Thyroid gland (tissue), 4 donors: ENCODE measurements around the gene KLHL17. TPM values are rescaled to one million over a fixed set of nuclear protein-coding genes. Genes with fewer than 3 reads are reported as not detected.

Experiments
- DNase-seq, 2 donors: peaks; one replicate each; pipeline ENCODE4 v3.0.0-alpha.2; 2019
- H3K27ac ChIP-seq, 3 donors: fragments of 200-600 bp; sonication (generic); 1 replicate in 2 of 3; 2 replicates in 1 of 3; pipeline ENCODE4 v1.5.1; 2016 to 2019; ENCODE audit warnings: mild to moderate bottlenecking in 1 of 3, moderate library complexity in 1 of 3
- H3K27me3 ChIP-seq: fragments of 200-600 bp; sonication (generic); one replicate; pipeline ENCODE4 v1.5.1; 2019
- H3K36me3 ChIP-seq, 2 donors: fragments of 200-600 bp; sonication (generic); one replicate each; pipeline ENCODE4 v1.5.1; 2016 to 2019
- H3K4me1 ChIP-seq, 2 donors: fragments of 200-600 bp; sonication (generic); one replicate each; pipeline ENCODE4 v1.5.1; 2017 to 2019
- H3K4me3 ChIP-seq, 3 donors: fragments of 200-600 bp; sonication (generic); replicated peaks in 1 of 3; 1 replicate in 2 of 3; 2 replicates in 1 of 3; pipeline ENCODE4 v1.5.1; 2016; ENCODE audit warnings: mild to moderate bottlenecking in 1 of 3
- H3K9me3 ChIP-seq: fragments of 200-600 bp; sonication (generic); one replicate; pipeline ENCODE4 v1.5.1; 2017
- POLR2A ChIP-seq, 2 donors: fragments of 450-650 bp; IDR thresholded peaks; one replicate each; pipeline ENCODE4 v1.6.1; 2017; ENCODE audit warnings: antibody characterized with exemption in 2 of 2, mild to moderate bottlenecking in 2 of 2, moderate library complexity in 1 of 2
- WGBS, 2 donors: methylation state at CpG; one replicate each; pipeline ENCODE4 v1.1.5; 2017; 5-methylcytosine and 5-hydroxymethylcytosine counted together
- intact Hi-C: fragments of 100-400 bp; cut with DNase I; formaldehyde crosslinking; loops from one replicate; pipeline ENCODE4 v1.15.1; 2023
- total RNA-seq, 4 donors: library from RNA; depleted of rRNA; stranded (reverse); fragments of >200 nt; gene quantifications; one replicate each; pipeline ENCODE4 v1.2.3, GENCODE V29; 2016
- TF ChIP-seq, protein P1 (sequence below), 6 experiments: fragments of 200-600 bp in 3 of 6; fragments of 450-650 bp in 3 of 6; sonication (generic) in 3 of 6; IDR thresholded peaks; one replicate each; pipeline ENCODE4 v1.5.1; 2016 to 2019; ENCODE audit warnings: antibody characterized with exemption in 6 of 6, mild to moderate bottlenecking in 2 of 6, inconsistent platforms in 1 of 6, moderate library complexity in 1 of 6

Gene KLHL17
- total RNA-seq, 4 donors from 2014 or later: 3.4 to 10.9 (median 10.3) TPM

DNA sequence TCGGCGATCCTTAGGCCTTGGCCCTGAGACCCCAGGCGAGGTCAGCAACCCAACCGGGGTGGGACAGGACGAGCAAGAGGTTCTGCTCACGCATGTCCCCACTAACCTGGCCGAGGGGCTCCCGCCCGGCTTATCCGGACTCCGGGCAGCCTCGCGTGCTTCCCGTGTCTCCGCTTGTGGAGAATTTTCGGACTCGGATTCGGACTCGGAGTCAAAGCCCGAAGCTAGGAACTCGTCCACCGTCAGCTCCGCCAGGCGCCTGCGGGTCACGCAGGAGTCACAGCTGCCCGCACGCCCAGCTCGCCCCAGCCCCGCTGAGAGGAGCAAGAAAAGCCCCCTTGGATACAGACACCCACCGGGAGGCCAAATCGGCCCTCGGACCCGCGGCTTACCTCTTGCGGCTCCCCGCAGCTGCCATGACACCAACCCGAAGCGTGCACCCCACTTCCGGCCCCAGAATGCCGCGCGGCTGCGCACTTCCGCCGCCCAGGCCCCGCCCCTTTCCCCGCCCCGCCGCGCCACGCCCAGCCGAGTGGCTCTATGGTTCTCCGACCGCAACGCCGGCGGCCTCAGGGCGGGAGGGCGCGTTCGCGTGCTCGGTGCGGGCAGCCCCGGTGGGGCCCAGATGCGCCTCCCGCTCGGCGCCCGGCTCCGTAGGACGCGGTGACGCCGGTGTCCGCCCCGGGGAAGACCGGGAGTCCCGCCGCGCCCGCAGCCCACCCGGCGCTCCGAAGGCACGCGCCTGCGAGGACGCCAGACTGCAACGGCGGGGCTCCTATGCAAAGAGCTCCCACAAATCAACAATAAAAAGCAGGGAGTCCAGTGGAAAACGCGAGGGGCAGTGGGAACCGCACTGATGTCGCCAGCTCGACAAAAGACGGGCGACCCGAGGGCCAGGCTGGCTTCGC is 1.3 kb upstream of the KLHL17 start, which contains the start of gene NOC2L:
Gene NOC2L, minus strand, starts transcription at position 434 of the 908 bp plus-strand sequence. Its CDS starts 16 bp downstream, at position 418.
- intact Hi-C loops: no loop called here
- peak within 1 kb of the TSS; percentile 94 to 99 (median 96) for H3K4me3 ChIP-seq
- peak within 1 kb of the TSS in 1 of 3 donors; percentile 56 for H3K27ac ChIP-seq
- peak; percentile 89 to 91 for DNase-seq
- 0 to 21% methylated on average over 4 to 35 of the region's 101 CpGs for WGBS, 2 donors
- H3K9me3 ChIP-seq: no peaks in the 10 kb centered on the region
- TF ChIP-seq, protein P1, sequence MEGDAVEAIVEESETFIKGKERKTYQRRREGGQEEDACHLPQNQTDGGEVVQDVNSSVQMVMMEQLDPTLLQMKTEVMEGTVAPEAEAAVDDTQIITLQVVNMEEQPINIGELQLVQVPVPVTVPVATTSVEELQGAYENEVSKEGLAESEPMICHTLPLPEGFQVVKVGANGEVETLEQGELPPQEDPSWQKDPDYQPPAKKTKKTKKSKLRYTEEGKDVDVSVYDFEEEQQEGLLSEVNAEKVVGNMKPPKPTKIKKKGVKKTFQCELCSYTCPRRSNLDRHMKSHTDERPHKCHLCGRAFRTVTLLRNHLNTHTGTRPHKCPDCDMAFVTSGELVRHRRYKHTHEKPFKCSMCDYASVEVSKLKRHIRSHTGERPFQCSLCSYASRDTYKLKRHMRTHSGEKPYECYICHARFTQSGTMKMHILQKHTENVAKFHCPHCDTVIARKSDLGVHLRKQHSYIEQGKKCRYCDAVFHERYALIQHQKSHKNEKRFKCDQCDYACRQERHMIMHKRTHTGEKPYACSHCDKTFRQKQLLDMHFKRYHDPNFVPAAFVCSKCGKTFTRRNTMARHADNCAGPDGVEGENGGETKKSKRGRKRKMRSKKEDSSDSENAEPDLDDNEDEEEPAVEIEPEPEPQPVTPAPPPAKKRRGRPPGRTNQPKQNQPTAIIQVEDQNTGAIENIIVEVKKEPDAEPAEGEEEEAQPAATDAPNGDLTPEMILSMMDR (IDR thresholded peaks at IDR 0.05): peak in 1 of 6 experiments; percentile 8
- peak in 1 of 2 donors; percentile 58 for TF ChIP-seq POLR2A (IDR thresholded peaks at IDR 0.05)
- H3K4me1 ChIP-seq: peaks cover 17 to 28% of the 10 kb centered on the region in 2 donors
- H3K36me3 ChIP-seq: peaks cover 24 to 28% of the 10 kb centered on the region in 2 donors
- H3K27me3 ChIP-seq: no peaks in the 10 kb centered on the region

DNA sequence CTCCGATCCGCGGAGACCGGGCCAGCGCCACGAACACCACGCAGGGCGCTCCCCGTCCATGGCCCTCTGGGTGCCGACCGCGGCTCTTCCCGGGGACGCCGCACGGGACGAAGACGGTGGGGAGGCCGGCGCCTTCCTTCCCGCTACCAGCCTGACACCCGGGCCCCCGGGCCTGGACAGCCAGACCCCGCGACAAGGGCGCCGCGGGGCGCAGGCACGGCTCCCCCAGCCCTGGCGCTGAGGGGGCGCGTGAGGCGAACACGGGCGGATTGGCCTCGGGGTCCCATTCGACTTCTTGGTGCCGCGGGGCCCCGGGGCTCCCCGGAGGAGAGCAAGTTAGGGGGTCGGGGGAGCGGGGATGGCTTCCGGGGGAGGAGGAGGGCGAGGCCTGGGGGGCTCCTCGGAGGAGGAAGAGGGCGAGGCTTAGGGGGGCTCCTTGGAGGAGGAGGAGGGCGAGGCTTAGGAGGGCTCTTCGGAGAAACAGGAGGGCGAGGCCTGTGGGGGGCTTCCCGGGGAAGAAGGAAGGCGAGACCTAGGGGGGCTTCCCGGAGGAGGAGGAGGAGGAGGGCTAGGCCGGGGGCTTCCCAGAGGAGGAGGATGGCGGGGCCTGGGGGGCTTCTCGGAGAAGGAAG is 537 bp upstream of the KLHL17 start:
- TF ChIP-seq, protein P1 (IDR thresholded peaks at IDR 0.05): no peak
- no peak for TF ChIP-seq POLR2A (IDR thresholded peaks at IDR 0.05)
- Histone ChIP-seq H3K36me3 (peaks cover 17 to 20% of the 10 kb centered on the region in 2 donors), H3K27me3 (no peaks in the 10 kb centered on the region), H3K27ac (no peak overlapping the region), H3K4me3 (peak overlapping the region in 1 of 3 donors; percentile 94), H3K9me3 (no peaks in the 10 kb centered on the region), H3K4me1 (peaks cover 17 to 28% of the 10 kb centered on the region in 2 donors)
- 14 to 21% methylated on average over 19 of the region's 57 CpGs for WGBS, 2 donors
- no peak for DNase-seq
- intact Hi-C loops: no loop called here

DNA sequence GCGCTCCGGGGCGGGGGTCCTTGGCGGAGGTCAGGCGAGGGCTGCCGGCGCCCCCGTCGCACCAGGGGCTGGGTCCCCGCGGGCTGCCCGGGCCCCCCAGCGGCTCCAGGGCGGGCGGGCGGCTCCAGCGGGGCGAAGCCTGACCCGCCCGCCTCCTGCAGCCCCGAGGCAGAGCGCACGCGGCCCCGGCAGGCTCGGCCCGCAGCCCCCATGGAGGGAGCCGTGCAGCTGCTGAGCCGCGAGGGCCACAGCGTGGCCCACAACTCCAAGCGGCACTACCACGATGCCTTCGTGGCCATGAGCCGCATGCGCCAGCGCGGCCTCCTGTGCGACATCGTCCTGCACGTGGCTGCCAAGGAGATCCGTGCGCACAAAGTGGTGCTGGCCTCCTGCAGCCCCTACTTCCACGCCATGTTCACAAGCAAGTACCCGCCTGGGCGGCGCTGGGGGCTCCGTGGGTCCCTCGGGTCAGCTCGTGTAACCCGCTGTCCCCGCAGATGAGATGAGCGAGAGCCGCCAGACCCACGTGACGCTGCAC is 817 bp downstream of the KLHL17 start:
- no peaks in the 10 kb centered on the region for H3K9me3 ChIP-seq
- peak overlapping the region in 2 of 3 donors; percentile 32 to 94 for H3K4me3 ChIP-seq
- TF ChIP-seq POLR2A (IDR thresholded peaks at IDR 0.05): no peak
- TF ChIP-seq, protein P1 (IDR thresholded peaks at IDR 0.05): no peak
- no CpG with 5 or more reads among the region's 56 CpGs for WGBS, 2 donors
- no peaks in the 10 kb centered on the region for H3K27me3 ChIP-seq
- H3K4me1 ChIP-seq: peaks cover 19 to 34% of the 10 kb centered on the region in 2 donors
- no peak overlapping the region for H3K27ac ChIP-seq
- H3K36me3 ChIP-seq: peaks cover 7 to 8% of the 10 kb centered on the region in 2 donors
- no peak for DNase-seq
- intact Hi-C loops: no loop called here

DNA sequence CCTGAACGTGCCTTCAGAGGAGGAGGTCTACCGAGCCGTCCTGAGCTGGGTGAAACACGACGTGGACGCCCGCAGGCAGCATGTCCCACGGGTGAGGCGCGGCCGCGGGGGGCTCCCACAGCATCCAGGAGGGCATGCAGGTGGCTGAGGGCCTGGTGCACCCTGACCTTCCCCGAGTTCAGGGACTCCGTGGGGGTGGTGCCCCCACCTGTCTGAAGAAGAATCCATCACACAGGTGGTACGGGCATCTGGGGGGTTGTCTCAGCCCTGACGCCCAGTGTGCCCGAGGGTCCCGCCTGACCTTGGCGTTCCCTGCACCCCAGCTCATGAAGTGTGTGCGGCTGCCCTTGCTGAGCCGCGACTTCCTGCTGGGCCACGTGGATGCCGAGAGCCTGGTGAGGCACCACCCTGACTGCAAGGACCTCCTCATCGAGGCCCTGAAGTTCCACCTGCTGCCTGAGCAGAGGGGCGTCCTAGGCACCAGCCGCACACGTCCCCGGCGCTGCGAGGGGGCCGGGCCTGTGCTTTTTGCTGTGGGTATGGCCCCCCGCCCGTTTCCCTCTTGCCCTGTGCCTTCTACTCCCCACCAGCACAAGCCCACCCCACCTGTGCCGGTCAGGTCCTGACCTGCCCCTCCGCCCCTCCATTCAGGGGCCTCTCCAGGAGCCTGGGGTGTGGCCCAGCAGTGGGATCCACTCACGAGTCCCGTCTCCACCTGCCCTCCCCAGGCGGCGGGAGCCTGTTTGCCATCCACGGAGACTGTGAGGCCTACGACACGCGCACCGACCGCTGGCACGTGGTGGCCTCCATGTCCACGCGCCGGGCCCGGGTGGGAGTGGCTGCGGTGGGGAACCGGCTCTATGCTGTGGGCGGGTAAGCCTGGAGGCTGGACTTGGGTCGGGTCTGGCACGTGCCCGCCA is 2.3 kb downstream of the KLHL17 start:
- 97 to 98% methylated on average over 15 to 34 of the region's 57 CpGs for WGBS, 2 donors
- intact Hi-C loops: no loop called here

More for the DNA sequence above, 2.3 kb downstream of the KLHL17 start:
- Histone ChIP-seq H3K9me3 (no peaks in the 10 kb centered on the region), H3K4me3 (no peak overlapping the region), H3K4me1 (peaks cover 25 to 42% of the 10 kb centered on the region in 2 donors), H3K27ac (no peak overlapping the region), H3K27me3 (no peaks in the 10 kb centered on the region), H3K36me3 (no peaks in the 10 kb centered on the region)
- no peak for DNase-seq
- TF ChIP-seq, protein P1 (IDR thresholded peaks at IDR 0.05): no peak
- no peak for TF ChIP-seq POLR2A (IDR thresholded peaks at IDR 0.05)
